Activated CD8-positive, alpha-beta memory T cell treated with anti-CD3 and anti-CD28 coated beads for 1 hour (primary cell): ENCODE measurements around the gene KRTAP10-5.

Source experiments
- DNase-seq, 2 donors: peaks; one replicate each; pipeline ENCODE4 v3.0.0-alpha.2; 2020; ENCODE audit warnings: low read depth in 1 of 2; ENCODE audit errors: extremely low read depth in 1 of 2

Gene KRTAP10-5

DNA sequence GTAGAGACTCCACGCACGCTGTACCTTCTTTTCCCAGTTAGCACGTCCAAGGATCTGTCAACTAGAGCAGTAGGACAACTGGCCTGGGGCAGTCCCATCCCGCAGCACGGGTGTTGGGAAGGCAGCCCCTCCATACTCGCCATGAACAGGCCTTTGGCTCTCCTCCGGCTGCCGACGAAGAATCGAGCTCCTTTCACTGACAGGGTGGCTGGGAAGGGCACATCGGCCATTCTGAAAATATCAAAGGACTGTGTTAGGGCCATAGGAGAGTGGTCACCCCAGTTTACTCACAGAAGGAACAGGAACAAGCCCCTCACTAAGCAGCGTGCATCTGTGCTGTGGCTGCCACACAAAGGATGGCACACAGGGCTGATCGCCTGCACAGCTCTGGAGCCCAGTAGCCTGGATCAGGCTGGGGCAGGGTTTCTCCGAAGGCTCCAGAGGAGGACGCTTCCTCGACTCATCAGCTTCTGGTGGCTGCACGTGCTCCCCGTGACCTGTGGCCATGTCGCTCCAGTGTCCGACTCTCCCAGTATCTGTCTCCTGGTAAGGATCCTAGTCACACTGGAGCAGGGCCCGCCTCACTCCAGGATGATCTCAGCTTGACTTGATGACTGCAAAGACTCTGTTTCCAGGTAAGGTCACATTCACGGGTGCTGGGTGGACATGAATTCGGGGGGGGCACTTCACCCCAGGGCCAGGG lies 49.4 kb downstream of the KRTAP10-5 start:
- no peak for DNase-seq

DNA sequence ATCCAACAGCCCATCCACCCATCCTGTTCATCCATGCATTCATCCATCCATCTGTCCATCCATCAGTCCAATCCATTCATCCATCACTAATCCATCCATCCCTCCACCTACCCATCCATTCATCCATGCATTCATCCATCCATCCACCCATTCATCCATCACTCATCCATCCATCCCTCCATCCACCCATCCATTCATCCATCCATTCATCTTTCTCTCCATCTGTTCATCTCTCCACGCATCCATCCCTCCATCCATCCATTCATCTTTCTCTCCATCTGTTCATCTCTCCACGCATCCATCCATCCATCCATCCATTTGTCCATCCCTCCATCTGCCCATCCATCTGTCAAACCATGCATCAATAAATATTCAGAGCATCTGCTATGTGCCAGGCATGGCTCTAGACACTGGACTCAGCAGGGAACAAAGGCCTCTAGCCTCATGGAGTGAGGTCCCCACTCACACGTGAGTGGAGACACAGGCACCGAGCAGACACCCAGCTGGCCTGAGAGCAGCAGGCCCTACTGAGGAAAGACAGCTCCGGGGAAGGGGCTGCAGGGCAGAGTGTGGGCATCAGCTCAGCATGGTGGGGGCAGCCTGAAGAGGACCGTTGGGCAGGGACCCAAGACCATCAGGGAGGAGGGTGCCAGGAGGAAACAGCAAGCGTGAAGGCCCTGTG lies 50.0 kb downstream of the KRTAP10-5 start:
- DNase-seq: no peak

DNA sequence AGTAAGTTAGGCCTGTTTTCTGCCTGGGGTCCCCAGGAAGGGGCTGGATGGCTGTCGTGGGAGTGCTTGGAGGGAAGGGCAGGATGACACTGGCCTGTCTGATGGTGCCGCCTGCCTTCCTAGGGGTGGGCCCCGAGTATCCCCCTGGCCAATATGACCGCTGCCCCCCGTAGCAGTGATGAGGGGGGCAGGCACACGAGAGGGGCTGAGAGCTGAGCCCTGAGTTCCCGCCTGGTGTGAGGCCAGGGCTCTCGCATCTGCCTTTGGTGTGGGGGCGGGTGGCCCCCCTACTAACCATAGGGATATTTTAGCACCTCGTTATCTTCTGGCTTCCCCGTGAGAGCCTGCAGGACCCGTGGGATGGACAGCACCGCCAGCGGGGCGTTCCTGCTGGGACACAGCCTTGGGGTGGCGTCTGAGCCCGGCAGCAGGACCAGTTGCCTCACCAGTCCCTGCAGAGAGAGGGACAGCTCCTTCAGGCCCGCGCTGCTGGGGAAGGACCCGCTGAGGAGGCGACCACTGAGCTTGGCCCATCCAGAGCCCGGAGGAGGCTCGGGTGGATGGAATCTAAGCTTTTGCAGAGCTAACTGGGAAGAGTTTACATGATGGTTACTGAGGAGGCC lies 50.8 kb downstream of the KRTAP10-5 start:
- no peak for DNase-seq
